ENCODE results near the gene MCRIP2. TPM values are rescaled to one million over a fixed set of nuclear protein-coding genes. Genes with fewer than 3 reads are reported as not detected.
A peak's percentile ranks its signal among the peaks of the same experiment; 100 is the strongest.

The MCRIP2 gene
- total RNA-seq, 6 experiments from 2014 or later, result 48.8 to 130 (median 76.7) TPM

GRCh38 chr16:629185-629832 is 12.3 kb upstream of the MCRIP2 start:
- Histone ChIP-seq H3K27ac (peak overlapping the region in 2 of 3 donors; percentile 44 to 70), H3K36me3 (peaks cover 0 to 9% (median 0%) of the 10 kb centered on the region in 4 donors)

DNA sequence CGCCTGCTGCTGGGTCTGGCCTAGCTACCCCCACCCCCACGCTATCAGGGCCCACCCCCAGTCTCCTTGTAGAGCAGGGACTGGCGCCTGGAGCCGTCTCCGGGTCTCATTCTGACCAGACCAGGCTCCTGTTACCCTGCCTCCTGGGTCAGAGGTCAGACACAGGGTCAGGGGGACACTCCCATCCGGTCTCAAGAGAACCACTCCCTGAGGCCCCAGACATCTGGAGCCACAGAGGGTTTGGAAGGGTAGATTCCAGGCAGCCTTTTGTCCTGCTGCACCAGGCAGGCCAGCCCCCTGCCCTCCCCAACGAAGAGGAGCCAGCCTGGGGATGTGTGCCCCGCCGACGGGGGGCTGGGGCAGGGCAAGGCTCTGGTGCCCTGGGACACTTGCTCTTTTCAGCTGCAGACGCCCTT is 11.8 kb upstream of the MCRIP2 start:
- TF ChIP-seq POLR2A (IDR thresholded peaks at IDR 0.05), result no peak
- TF ChIP-seq, protein P1, sequence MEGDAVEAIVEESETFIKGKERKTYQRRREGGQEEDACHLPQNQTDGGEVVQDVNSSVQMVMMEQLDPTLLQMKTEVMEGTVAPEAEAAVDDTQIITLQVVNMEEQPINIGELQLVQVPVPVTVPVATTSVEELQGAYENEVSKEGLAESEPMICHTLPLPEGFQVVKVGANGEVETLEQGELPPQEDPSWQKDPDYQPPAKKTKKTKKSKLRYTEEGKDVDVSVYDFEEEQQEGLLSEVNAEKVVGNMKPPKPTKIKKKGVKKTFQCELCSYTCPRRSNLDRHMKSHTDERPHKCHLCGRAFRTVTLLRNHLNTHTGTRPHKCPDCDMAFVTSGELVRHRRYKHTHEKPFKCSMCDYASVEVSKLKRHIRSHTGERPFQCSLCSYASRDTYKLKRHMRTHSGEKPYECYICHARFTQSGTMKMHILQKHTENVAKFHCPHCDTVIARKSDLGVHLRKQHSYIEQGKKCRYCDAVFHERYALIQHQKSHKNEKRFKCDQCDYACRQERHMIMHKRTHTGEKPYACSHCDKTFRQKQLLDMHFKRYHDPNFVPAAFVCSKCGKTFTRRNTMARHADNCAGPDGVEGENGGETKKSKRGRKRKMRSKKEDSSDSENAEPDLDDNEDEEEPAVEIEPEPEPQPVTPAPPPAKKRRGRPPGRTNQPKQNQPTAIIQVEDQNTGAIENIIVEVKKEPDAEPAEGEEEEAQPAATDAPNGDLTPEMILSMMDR (IDR thresholded peaks at IDR 0.05), result no peak
- ATAC-seq (no peak), DNase-seq (no peak)
- Histone ChIP-seq H3K9me3 (no peaks in the 10 kb centered on the region), H3K4me1 (peaks cover 0 to 41% (median 27%) of the 10 kb centered on the region in 4 donors), H3K27ac (peak overlapping the region in 2 of 3 donors; percentile 44 to 70), H3K36me3 (peaks cover 0 to 9% (median 0%) of the 10 kb centered on the region in 4 donors), H3K27me3 (no peaks in the 10 kb centered on the region), H3K4me3 (no peak overlapping the region)
- WGBS (ENCODE audit: insufficient coverage, low coverage, low lambda C conversion rate, missing lambda C conversion rate), result 40% methylated on average over 1 of the region's 11 CpGs
- intact Hi-C loops (cut with DNase I), result loop anchor here in 1 of 2 donors (10.0 kb wide), 1 partner anchor 45 kb away; no protein-coding TSS in a partner anchor

More at GRCh38 chr16:629185-629832, 12.3 kb upstream of the MCRIP2 start:
- intact Hi-C loops (cut with DNase I), result no loop called here
- no peak overlapping the region for H3K4me3 ChIP-seq
- DNase-seq (peak; percentile 72 to 90 (median 89)), ATAC-seq (peak; percentile 53 to 80 (median 75))
- H3K4me1 ChIP-seq, result peaks cover 0 to 40% (median 27%) of the 10 kb centered on the region in 4 donors
- TF ChIP-seq, protein P1 (IDR thresholded peaks at IDR 0.05), result no peak
- no peak for TF ChIP-seq POLR2A (IDR thresholded peaks at IDR 0.05)
- no peaks in the 10 kb centered on the region for H3K27me3 ChIP-seq
- H3K9me3 ChIP-seq, result no peaks in the 10 kb centered on the region
- WGBS (ENCODE audit: insufficient coverage, low coverage, low lambda C conversion rate, missing lambda C conversion rate), result 42% methylated on average over 7 of the region's 29 CpGs

DNA sequence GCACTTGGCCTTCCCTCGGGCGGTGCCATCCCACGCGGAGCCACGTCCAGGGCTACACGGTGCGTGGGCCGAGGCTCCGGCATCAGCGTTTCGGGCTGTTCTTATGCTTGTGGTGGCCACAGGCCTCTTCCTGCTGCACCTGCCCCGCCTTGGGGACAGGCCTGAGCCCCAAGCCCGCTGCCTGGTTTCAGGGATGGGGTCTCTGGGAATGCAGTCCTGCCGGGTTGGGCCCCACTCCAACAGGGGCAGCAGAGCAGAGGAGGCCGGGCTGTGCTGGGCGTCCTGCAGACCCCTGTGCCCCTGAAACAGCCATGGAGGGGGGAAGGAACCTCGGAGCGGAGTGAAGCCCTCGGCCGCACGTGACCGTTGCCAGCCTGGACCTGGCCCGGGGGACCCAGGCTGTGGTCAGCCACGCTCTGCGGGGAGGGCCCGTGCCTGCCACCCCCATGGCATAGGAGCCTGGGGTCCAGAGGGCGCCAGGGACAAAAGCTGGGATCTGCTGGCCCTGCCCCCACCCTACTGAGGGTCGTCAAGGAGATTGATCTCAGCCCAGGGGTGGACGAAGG is 11.3 kb upstream of the MCRIP2 start:
- Histone ChIP-seq H3K36me3 (peaks cover 0 to 8% (median 0%) of the 10 kb centered on the region in 4 donors), H3K27me3 (no peaks in the 10 kb centered on the region), H3K4me3 (no peak overlapping the region), H3K9me3 (no peaks in the 10 kb centered on the region), H3K4me1 (peaks cover 0 to 45% (median 27%) of the 10 kb centered on the region in 4 donors), H3K27ac (peak overlapping the region in 2 of 3 donors; percentile 44 to 70)
- intact Hi-C loops (cut with DNase I), result loop anchor here in 1 of 2 donors (10.0 kb wide), 1 partner anchor 46 kb away; no protein-coding TSS in a partner anchor
- ATAC-seq, result peak in 1 of 4 donors; percentile 1
- peak in 1 of 3 donors; percentile 50 for DNase-seq
- 33% methylated on average over 2 of the region's 29 CpGs for WGBS (ENCODE audit: insufficient coverage, low coverage, low lambda C conversion rate, missing lambda C conversion rate)
- TF ChIP-seq, protein P1 (IDR thresholded peaks at IDR 0.05), result no peak
- no peak for TF ChIP-seq POLR2A (IDR thresholded peaks at IDR 0.05)

- TF ChIP-seq POLR2A (IDR thresholded peaks at IDR 0.05), result no peak
- TF ChIP-seq, protein P1 (IDR thresholded peaks at IDR 0.05), result no peak
- intact Hi-C loops (cut with DNase I), result loop anchor here in 1 of 2 donors (10.0 kb wide), 1 partner anchor 46 kb away; no protein-coding TSS in a partner anchor
- no peaks in the 10 kb centered on the region for H3K27me3 ChIP-seq
- H3K9me3 ChIP-seq, result no peaks in the 10 kb centered on the region
- H3K27ac ChIP-seq, result peak within 1 kb of the TSS in 2 of 3 donors; percentile 44 to 70
- ATAC-seq (peak; percentile 0 to 12 (median 4)), DNase-seq (peak; percentile 58 to 72 (median 69))
- no peak within 1 kb of the TSS for H3K4me3 ChIP-seq
- H3K36me3 ChIP-seq, result peaks cover 0 to 3% (median 0%) of the 10 kb centered on the region in 4 donors
- peaks cover 0 to 49% (median 27%) of the 10 kb centered on the region in 4 donors for H3K4me1 ChIP-seq
- WGBS (ENCODE audit: insufficient coverage, low coverage, low lambda C conversion rate, missing lambda C conversion rate), result 10% methylated on average over 2 of the region's 23 CpGs
Observed at GRCh38 chr16:630815-631405, 10.7 kb upstream of the MCRIP2 start, which contains the start of gene WFIKKN1. Gene WFIKKN1, plus strand, starts transcription at chr16:630985. Its CDS starts 269 bp downstream, at chr16:631254.

Data from right lobe of liver (tissue), 6 donors.